ENCODE measurements around the gene PDE7B.

PDE7B gene

DNA sequence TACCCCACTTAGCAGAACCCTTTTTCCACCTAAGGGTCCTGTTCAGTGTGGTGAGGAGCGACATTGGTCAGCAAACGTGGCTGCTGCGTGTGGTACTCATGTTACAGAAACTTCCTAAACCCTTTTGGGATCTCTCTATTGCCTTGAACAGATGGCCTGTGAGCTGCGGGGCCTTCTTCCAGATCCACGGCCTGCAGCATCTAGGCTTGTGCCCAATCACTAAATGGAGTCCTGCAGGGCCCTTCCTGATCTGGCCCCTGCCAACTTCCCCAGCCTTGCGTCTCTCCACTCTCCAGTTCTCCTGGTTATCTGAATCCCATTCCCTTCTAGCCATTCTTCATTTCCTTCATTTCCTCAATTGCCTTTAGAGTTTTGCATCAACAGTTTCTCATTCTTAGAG, 85.6 kb downstream of the PDE7B start:
- Histone ChIP-seq H3K27ac (replicated peaks) (no peak overlapping the region), H3K4me3 (replicated peaks; ENCODE audit: insufficient read depth, low read length) (no peak overlapping the region), H3K27me3 (ENCODE audit: insufficient read depth, poor library complexity, severe bottlenecking) (no peaks in the 10 kb centered on the region)
- no peak for TF ChIP-seq GABPA (IDR thresholded peaks at IDR 0.05; ENCODE audit: low read depth)
- TF ChIP-seq, protein P1, sequence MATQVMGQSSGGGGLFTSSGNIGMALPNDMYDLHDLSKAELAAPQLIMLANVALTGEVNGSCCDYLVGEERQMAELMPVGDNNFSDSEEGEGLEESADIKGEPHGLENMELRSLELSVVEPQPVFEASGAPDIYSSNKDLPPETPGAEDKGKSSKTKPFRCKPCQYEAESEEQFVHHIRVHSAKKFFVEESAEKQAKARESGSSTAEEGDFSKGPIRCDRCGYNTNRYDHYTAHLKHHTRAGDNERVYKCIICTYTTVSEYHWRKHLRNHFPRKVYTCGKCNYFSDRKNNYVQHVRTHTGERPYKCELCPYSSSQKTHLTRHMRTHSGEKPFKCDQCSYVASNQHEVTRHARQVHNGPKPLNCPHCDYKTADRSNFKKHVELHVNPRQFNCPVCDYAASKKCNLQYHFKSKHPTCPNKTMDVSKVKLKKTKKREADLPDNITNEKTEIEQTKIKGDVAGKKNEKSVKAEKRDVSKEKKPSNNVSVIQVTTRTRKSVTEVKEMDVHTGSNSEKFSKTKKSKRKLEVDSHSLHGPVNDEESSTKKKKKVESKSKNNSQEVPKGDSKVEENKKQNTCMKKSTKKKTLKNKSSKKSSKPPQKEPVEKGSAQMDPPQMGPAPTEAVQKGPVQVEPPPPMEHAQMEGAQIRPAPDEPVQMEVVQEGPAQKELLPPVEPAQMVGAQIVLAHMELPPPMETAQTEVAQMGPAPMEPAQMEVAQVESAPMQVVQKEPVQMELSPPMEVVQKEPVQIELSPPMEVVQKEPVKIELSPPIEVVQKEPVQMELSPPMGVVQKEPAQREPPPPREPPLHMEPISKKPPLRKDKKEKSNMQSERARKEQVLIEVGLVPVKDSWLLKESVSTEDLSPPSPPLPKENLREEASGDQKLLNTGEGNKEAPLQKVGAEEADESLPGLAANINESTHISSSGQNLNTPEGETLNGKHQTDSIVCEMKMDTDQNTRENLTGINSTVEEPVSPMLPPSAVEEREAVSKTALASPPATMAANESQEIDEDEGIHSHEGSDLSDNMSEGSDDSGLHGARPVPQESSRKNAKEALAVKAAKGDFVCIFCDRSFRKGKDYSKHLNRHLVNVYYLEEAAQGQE (IDR thresholded peaks at IDR 0.05; ENCODE audit: insufficient replicate concordance, low read depth), result no peak
- TF ChIP-seq, protein P2, sequence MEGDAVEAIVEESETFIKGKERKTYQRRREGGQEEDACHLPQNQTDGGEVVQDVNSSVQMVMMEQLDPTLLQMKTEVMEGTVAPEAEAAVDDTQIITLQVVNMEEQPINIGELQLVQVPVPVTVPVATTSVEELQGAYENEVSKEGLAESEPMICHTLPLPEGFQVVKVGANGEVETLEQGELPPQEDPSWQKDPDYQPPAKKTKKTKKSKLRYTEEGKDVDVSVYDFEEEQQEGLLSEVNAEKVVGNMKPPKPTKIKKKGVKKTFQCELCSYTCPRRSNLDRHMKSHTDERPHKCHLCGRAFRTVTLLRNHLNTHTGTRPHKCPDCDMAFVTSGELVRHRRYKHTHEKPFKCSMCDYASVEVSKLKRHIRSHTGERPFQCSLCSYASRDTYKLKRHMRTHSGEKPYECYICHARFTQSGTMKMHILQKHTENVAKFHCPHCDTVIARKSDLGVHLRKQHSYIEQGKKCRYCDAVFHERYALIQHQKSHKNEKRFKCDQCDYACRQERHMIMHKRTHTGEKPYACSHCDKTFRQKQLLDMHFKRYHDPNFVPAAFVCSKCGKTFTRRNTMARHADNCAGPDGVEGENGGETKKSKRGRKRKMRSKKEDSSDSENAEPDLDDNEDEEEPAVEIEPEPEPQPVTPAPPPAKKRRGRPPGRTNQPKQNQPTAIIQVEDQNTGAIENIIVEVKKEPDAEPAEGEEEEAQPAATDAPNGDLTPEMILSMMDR (IDR thresholded peaks at IDR 0.05; ENCODE audit: insufficient read depth, low read length), result no peak
- TF ChIP-seq SPI1 (IDR thresholded peaks at IDR 0.05; ENCODE audit: borderline replicate concordance, low read depth), result no peak
- TF ChIP-seq POLR2AphosphoS5 (IDR thresholded peaks at IDR 0.05; ENCODE audit: low read depth), result no peak
- no peak for DNase-seq (ENCODE audit: low read depth in 1 of 2, low spot score in 1 of 2)

DNA sequence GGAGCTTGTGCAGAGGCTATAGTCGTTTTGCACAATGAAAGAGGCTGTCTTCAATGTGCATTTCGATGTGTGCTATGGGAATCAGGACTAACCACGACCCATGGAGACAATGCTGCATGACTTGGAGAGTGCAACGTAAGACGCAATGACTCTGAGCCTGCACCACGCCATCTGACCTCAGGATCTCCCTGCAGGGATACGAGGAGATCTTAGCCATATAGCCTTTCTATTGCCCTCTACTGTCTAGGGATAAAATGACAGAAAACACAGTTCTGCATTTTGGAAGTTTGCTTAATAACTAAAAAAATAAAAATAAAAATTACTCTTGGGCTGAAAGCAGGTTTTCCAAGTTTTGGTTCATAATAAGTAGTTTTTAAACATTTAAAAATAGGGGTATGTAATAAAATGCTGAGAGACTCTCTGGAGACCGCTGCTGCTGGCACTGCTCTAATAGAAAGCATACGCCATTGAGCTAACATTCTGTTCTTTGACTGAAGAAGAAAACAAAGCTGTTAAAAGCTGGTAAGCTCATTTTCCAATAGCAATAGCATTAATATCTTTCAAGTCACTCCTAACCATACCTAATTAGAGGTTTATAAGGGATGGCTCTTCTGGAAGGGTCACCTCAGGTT, 87.2 kb downstream of the PDE7B start:
- peak in 1 of 2 experiments; percentile 13 for DNase-seq (ENCODE audit: low read depth in 1 of 2, low spot score in 1 of 2)
- H3K27ac ChIP-seq (replicated peaks), result no peak overlapping the region
- TF ChIP-seq SPI1 (IDR thresholded peaks at IDR 0.05; ENCODE audit: borderline replicate concordance, low read depth) (0 out of 2 replicates have a peak, but pooled peaks have one; percentile 24), POLR2AphosphoS5 (IDR thresholded peaks at IDR 0.05; ENCODE audit: low read depth) (no peak), GABPA (IDR thresholded peaks at IDR 0.05; ENCODE audit: low read depth) (no peak)
- TF ChIP-seq, protein P2 (IDR thresholded peaks at IDR 0.05; ENCODE audit: insufficient read depth, low read length), result no peak
- TF ChIP-seq, protein P1 (IDR thresholded peaks at IDR 0.05; ENCODE audit: insufficient replicate concordance, low read depth), result no peak

DNA sequence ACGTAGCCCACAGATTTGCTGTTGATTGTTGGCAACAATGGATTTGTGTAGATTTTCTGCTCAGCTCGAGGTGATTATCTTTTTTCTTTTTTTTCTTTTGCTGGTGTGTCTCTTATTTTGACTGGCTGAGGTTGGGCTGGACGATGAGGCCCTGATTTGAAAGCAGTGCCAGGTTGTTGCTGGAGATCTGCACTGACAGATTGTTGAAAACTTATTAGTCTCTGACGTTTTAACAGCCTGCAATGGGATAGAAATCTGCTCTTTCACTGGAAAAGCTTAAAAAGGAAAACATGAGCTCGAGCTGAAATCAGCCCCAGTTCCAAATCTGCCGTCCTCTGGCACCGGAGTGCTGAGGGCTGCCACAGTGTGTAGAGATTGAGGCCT, 87.7 kb downstream of the PDE7B start:
- no peak for DNase-seq (ENCODE audit: low read depth in 1 of 2, low spot score in 1 of 2)
- Histone ChIP-seq H3K27ac (replicated peaks) (no peak overlapping the region), H3K27me3 (ENCODE audit: insufficient read depth, poor library complexity, severe bottlenecking) (no peaks in the 10 kb centered on the region), H3K4me3 (replicated peaks; ENCODE audit: insufficient read depth, low read length) (no peak overlapping the region)
- TF ChIP-seq SPI1 (IDR thresholded peaks at IDR 0.05; ENCODE audit: borderline replicate concordance, low read depth) (no peak), POLR2AphosphoS5 (IDR thresholded peaks at IDR 0.05; ENCODE audit: low read depth) (no peak), GABPA (IDR thresholded peaks at IDR 0.05; ENCODE audit: low read depth) (no peak)
- TF ChIP-seq, protein P1 (IDR thresholded peaks at IDR 0.05; ENCODE audit: insufficient replicate concordance, low read depth), result no peak
- TF ChIP-seq, protein P2 (IDR thresholded peaks at IDR 0.05; ENCODE audit: insufficient read depth, low read length), result no peak

More for the DNA sequence above, 87.2 kb downstream of the PDE7B start:
- H3K4me3 ChIP-seq (replicated peaks; ENCODE audit: insufficient read depth, low read length), result no peak overlapping the region
- no peaks in the 10 kb centered on the region for H3K27me3 ChIP-seq (ENCODE audit: insufficient read depth, poor library complexity, severe bottlenecking)
